Measurements from ENCODE around the gene TFB1M.
A peak's percentile ranks its signal among the peaks of the same experiment; 100 is the strongest.

TFB1M gene

DNA sequence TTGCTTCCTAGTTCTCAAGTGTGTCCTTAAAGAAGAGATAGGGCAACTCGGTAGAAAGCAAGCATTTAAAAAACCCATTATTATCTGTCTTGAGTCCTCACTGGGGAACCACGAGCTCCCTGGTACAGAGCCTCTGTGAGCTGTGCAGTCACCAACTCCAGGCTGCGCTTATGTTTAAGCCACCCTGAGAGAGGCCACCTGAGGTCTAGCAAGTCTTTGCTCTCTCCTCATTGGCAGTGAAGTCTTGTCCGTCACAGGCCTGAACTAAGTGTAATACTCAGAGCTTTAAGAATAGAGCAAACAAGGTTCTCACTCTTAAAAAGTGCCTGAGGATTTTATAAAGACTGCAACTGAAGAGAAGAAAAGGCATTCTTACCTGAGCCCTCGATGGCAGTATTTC lies 54.4 kb downstream of the TFB1M start:
- TF ChIP-seq POLR2A (IDR thresholded peaks at IDR 0.05; ENCODE audit: low read depth, low read length): no peak
- FAIRE-seq (no peak), DNase-seq (ENCODE audit: insufficient read length, low spot score) (no peak)

DNA sequence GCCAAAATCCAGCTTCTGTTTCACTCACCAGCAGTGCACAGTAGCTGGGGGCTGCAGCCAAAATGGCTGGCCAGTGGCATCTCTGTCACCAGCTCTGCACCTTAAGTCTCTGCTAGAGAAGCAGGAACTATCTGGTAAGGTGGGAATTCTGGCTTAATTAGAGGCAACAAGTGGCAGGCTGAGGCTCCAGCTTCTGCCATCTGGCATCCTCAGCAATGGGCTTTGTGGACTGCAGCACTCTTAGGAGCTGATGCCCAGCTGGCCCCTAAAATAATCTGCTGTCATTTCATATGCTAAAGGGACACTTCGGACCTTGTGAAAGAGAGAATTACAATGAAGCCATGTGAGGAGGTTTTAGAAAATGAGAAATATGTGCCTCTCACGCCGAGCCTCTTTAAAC lies 55.1 kb downstream of the TFB1M start:
- FAIRE-seq (no peak), DNase-seq (ENCODE audit: insufficient read length, low spot score) (no peak)
- no peak for TF ChIP-seq POLR2A (IDR thresholded peaks at IDR 0.05; ENCODE audit: low read depth, low read length)

DNA sequence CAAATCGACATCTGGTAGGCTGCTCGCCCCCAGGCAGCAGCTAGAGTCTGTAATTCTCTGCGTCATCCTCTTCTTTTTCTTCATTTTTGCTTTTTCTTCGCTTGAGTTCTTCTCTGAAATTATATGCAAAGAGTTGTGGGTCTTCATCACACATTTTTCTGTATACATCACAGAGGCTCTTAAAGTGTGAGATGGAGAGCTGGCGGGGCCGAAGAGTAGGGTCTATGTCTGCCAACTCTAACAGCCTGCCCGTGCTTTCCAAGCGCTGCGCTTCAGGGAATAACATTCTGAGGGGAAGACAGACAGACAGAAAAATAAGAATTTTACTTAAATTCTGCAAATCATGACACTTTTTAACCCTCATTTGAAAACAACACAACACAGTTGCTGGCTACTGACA lies 56.5 kb downstream of the TFB1M start:
- no peak for FAIRE-seq
- TF ChIP-seq POLR2A (IDR thresholded peaks at IDR 0.05; ENCODE audit: low read depth, low read length): no peak

DNA sequence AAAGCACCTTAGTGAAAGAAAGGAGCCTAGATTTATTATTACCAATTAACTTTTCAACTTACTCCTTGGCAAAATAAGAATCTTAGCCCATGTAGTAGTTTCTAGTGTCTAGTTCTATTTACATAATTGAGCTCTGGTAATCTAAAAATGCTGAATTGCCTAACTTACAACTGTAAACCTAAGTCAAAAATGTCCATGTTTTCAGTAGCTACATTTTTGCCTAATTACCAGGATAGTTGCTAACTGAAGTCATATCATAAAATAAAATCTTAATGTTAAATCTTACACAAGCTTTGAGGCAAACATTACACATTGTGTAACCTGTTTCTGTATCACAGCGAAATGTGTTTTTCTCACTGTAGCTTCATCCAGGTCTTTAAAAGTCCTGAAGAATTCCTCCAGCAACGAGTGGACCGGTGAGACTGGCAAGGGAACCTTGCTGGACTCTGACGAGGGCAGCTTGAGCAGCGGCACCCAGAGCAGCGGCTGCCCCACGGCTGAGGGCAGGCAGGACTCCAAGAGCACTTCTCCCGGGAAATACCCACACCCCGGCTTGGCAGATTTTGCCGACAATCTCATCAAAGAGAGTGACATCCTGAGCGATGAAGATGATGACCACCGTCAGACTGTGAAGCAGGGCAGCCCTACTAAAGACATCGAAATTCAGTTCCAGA lies 58.0 kb downstream of the TFB1M start:
- DNase-seq (ENCODE audit: insufficient read length, low spot score) (no peak), FAIRE-seq (no peak)
- TF ChIP-seq POLR2A (IDR thresholded peaks at IDR 0.05; ENCODE audit: low read depth, low read length): no peak

More for the DNA sequence above, 56.5 kb downstream of the TFB1M start:
- DNase-seq (ENCODE audit: insufficient read length, low spot score): no peak

DNA sequence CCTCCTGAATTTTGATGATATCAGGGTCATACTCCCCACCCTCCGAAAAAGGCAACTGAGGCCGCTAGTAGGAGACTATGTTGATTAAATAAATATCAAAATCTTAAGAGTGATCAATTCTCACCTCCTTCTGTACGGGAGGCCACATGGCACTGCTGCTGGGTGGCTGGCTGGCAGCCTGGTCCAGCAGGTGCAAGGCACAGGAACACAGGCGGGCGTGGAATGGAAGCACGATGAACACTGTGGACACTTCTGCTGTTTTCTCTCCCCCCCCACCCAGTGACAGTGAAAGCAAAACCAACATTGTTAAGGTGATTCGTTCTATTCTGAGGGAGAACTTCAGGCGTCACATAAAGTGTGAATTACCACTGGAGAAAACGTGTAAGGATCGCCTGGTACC lies 60.1 kb downstream of the TFB1M start:
- FAIRE-seq: no peak
- DNase-seq (ENCODE audit: insufficient read length, low spot score): no peak
- TF ChIP-seq POLR2A (IDR thresholded peaks at IDR 0.05; ENCODE audit: low read depth, low read length): no peak

DNA sequence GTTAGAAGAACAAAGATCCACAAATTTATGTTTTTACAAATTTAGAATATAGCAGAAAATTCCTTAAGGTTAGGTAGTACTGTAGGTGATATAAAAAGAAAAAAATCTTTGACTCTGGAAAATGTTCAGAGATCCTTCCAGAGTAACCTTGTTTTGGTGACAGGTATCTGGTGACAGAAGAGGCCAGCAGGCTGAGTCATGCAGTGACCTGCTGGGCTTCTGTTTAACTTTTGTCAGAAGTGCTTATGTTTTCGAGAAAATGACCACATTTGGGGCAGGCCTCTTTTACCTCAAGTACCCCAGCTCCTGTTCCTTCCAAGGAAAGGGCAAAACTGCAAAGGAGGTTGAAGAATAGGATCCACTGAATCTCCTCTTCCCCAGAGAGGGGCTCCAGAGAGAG lies 60.9 kb downstream of the TFB1M start:
- no peak for TF ChIP-seq POLR2A (IDR thresholded peaks at IDR 0.05; ENCODE audit: low read depth, low read length)
- DNase-seq (ENCODE audit: insufficient read length, low spot score) (no peak), FAIRE-seq (no peak)

DNA sequence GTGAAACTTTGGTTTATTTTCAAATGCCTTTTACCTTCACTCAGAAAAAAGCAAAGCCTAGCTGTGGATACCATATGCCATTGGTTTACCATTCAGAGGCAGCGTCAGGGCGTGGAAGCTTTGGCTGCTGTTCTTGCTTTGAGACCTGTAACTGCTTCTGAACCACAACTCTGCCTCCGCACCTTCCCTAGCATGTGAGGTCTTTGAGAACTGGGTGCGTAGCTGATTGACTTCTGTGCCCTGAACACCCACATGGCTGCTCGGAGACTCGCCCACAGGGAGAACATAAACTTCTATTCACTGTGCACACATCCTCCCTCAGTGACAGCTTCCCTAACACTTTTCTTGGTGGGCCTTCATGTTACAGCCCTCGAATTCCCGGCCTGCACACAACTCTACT lies 61.7 kb downstream of the TFB1M start:
- TF ChIP-seq POLR2A (IDR thresholded peaks at IDR 0.05; ENCODE audit: low read depth, low read length): no peak
- DNase-seq (ENCODE audit: insufficient read length, low spot score): no peak
- FAIRE-seq: no peak

DNA sequence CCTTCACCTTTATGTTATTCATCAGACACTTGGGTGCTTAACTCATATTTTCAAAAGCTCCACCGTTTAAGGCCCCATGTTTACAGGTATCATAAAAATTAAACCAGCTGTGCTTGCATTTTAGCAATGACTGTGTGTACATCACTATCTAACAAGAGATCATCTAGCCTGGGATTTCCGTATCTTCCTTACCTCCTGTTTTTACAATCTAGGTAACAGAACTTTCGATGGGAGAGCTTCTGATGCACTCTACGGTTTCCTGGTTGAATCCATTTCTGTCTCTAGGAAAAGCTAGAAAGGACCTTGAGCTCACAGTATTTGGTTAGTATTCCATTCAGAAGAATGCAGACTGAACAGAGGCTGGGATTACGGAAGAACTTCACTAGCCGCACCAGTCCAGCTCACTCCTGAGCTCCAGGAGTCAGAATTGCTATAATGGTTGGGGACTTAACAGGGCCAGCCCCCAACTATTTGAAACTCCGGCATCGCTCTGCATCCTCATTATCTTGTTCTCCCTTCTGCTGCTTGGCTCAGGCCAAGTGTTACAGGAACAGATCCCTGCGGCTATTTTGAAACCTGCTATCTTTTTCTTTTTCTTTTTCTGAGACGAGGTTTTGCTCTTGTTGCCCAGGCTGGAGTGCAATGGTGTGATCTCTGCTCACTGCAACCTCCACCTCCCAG lies 63.4 kb downstream of the TFB1M start:
- FAIRE-seq: no peak
- TF ChIP-seq POLR2A (IDR thresholded peaks at IDR 0.05; ENCODE audit: low read depth, low read length): no peak

DNA sequence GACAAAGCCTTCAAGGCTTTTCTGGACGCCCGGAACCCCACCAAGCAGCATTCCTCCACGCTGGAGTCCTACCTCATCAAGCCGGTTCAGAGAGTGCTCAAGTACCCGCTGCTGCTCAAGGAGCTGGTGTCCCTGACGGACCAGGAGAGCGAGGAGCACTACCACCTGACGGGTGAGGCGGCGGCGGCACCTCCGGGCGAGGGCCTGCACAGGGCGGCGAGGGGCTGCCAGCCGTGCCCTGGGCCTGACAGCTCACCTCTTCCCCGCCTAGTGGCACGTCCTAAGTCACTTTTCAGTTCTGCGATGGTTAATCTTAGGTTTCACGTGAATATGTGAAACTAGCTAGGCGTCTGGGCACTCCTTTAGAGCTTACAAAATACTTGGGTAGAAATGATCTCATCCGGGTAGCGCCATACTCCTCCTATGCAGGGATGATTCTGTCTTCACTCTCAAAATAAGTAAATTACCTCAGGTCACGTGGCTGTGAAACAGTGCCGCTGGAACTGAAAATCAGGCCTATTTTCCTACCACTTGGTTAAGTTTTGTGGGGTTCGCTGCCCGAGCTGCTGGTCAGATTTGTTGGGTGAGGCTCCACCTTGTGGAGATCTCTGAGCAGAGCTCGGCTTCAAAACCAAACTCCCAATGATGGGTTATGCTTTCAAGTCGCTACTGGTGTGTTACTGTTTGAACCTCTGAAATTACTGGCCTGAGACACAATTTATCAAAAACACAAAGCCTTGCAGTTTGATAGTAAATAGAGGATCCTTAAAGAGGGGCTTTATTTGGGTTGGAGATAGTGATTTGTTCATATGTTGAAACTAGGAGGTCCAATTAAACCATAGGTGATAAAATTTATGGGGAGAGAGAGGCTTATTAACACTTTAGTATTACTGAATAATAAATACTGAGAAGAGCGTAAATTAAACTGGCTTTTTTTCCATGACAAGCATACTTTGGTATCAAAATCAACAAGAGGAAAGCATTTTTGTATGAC lies 66.0 kb downstream of the TFB1M start:
- TF ChIP-seq POLR2A (IDR thresholded peaks at IDR 0.05; ENCODE audit: low read depth, low read length): no peak
- peak; percentile 26 for DNase-seq (ENCODE audit: insufficient read length, low spot score)
- no peak for FAIRE-seq

More for the DNA sequence above, 63.4 kb downstream of the TFB1M start:
- no peak for DNase-seq (ENCODE audit: insufficient read length, low spot score)

DNA sequence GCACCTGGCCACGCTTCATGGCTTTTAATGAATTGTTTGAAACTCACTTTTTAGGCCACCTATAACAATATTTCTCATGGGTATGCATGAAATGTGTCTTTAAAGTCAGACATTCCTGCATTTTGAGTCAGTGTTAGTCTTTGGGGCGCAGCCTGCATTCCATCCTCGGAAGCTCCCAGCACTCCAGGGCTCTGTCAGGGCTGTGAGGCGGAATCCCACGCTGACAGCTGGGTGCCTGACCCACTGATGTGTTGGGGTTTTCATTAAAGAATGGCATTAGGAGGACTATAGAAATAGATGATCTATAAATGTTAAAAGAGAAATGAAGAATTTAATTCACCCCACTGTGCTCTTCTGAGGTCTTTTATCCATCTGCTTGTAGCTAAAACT lies 66.7 kb downstream of the TFB1M start:
- DNase-seq (ENCODE audit: insufficient read length, low spot score): peak; percentile 78
- no peak for TF ChIP-seq POLR2A (IDR thresholded peaks at IDR 0.05; ENCODE audit: low read depth, low read length)
- FAIRE-seq: no peak

DNA sequence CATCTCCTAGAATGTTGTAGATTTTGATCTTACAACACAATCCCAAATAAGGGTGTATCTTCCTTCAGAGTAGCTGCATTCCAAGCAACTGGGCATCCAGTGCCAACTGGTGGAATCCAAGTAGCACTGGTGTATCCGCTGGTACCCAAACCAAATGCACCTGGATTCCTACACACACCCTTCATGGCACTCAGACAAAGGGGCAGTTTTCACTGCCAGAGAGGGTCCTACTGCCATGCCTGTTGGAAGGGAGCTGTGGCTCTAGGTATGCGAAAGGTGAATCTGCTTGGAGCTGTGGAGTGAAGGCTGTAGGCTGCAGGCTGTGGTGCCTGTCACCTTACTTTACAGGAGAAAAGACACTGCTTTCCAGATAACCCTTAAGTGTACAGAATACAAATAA lies 67.5 kb downstream of the TFB1M start:
- DNase-seq (ENCODE audit: insufficient read length, low spot score) (no peak), FAIRE-seq (no peak)
- TF ChIP-seq POLR2A (IDR thresholded peaks at IDR 0.05; ENCODE audit: low read depth, low read length): no peak

DNA sequence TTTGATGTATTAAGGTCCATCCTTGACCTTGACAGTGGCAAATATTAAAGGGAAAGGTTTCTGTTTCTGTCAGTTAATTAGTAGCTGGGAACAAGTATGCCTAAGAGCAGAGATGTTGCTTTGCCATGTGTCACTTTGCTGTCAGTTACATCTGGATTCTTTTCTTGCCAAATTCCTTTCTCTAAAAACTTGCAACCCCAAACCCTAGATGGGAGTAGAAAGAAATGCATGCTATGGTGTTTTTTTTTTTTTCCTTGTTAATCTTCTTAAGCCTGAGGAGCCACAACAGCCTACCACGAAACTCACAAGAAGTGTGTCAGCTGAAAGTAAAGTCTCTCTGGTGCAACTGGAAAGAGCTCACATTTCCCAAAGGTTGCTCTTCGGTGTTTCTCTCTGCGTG lies 68.5 kb downstream of the TFB1M start:
- FAIRE-seq: no peak
- TF ChIP-seq POLR2A (IDR thresholded peaks at IDR 0.05; ENCODE audit: low read depth, low read length): no peak
- DNase-seq (ENCODE audit: insufficient read length, low spot score): no peak

DNA sequence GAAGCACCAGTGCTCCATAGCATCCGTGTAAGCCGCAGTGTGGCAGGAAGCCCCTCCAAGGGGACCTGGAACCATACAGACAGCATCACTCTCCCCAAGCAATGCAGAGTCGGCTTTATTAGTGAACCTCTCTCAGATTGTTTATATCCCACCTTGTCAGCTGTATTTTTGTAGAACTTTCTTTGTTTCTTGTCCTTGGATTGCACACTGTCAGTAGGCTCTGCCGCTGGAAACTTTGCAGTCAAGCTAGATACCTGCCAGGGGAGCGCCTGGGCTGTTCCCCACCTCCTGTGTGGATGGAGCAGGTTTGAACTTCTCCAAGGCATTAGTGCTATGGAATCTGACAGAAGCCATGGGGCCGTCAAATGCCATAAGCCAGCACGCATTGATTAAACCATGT lies 69.1 kb downstream of the TFB1M start:
- no peak for TF ChIP-seq POLR2A (IDR thresholded peaks at IDR 0.05; ENCODE audit: low read depth, low read length)
- FAIRE-seq (no peak), DNase-seq (ENCODE audit: insufficient read length, low spot score) (no peak)

DNA sequence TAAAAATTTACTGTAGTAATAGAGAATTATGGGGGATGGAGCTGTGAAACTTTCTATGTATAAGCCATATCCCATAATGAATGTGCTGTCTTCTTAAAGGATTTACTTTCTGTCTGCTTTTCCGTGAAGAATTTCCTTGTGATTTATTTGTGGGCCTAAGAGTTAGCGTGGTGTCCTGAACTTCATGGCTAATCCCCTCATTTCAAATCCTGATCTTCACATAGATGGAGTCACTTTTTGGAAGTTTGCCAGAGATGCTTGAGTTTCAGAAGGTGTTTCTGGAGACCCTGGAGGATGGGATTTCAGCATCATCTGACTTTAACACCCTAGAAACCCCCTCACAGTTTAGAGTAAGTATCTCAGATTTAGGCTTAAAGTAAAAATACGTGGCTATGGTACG lies 69.8 kb downstream of the TFB1M start:
- no peak for TF ChIP-seq POLR2A (IDR thresholded peaks at IDR 0.05; ENCODE audit: low read depth, low read length)
- DNase-seq (ENCODE audit: insufficient read length, low spot score) (no peak), FAIRE-seq (no peak)
